GM21381 (cell line): ENCODE measurements around the gene SERAC1.

ENCODE experiments used
- ATAC-seq: cut with Tn5 transposase; IDR thresholded peaks from one replicate; pipeline ENCODE4 v1.9.1; 2021; ENCODE audit warnings: mild to moderate bottlenecking, moderate library complexity; ENCODE audit not compliant: unreplicated experiment

The SERAC1 gene

GRCh38 chr6:158060455-158061360, 107.4 kb downstream of the SERAC1 start:
- ATAC-seq = no peak
